Upper lobe of right lung (tissue), 1 donor: ENCODE results near the gene TSHR. TPM values are rescaled to one million over a fixed set of nuclear protein-coding genes. Genes with fewer than 3 reads are reported as not detected.

ENCODE experiments used
- ATAC-seq: fragments of 200-7000 bp; cut with Tn5 transposase; one replicate; pipeline ENCODE4 v1.9.1; 2020; ENCODE audit warnings: mild to moderate bottlenecking, moderate library complexity
- DNase-seq: peaks from one replicate; pipeline ENCODE4 v3.0.0-alpha.2; 2020
- H3K27ac ChIP-seq: fragments of 200-600 bp; one replicate; pipeline ENCODE4 v1.8.0; 2022
- H3K27me3 ChIP-seq: fragments of 200-600 bp; one replicate; pipeline ENCODE4 v1.8.0; 2022; ENCODE audit warnings: mild to moderate bottlenecking
- H3K36me3 ChIP-seq: fragments of 200-600 bp; one replicate; pipeline ENCODE4 v1.8.0; 2022
- H3K4me1 ChIP-seq: fragments of 200-600 bp; one replicate; pipeline ENCODE4 v1.8.0; 2022
- H3K4me3 ChIP-seq: fragments of 200-600 bp; one replicate; pipeline ENCODE4 v1.8.0; 2022; ENCODE audit warnings: mild to moderate bottlenecking
- H3K9me3 ChIP-seq: fragments of 200-600 bp; one replicate; pipeline ENCODE4 v1.8.0; 2022
- CTCF ChIP-seq: fragments of 200-600 bp; IDR thresholded peaks from one replicate; pipeline ENCODE4 v1.8.0; 2022; ENCODE audit warnings: antibody characterized with exemption
- intact Hi-C: fragments of 100-400 bp; cut with DNase I; formaldehyde crosslinking; loops from one replicate; pipeline ENCODE4 v1.11.0; 2022
- total RNA-seq: library from RNA; stranded (reverse); fragmentation: NEBNext Ultra II Directional; extraction: Animal tissue kit (Norgen Biotek cat#: 25700); gene quantifications from one replicate; pipeline ENCODE4 v1.2.1, GENCODE V29; 2021
- donor health status: DM: no; HTN: yes; CAD: no; lungs with severe emphysema.

The TSHR gene
- total RNA-seq, 1 donor from 2014 or later, result not detected

- no peak for TF ChIP-seq CTCF
- intact Hi-C loops, result no loop called here
- no peak for DNase-seq
- Histone ChIP-seq H3K4me3 (no peak overlapping the region), H3K4me1 (no peaks in the 10 kb centered on the region), H3K36me3 (no peaks in the 10 kb centered on the region), H3K9me3 (peaks cover 12% of the 10 kb centered on the region), H3K27me3 (no peaks in the 10 kb centered on the region), H3K27ac (no peak overlapping the region)
- no peak for ATAC-seq
These were observed 111.3 kb downstream of the TSHR start for GRCh38 chr14:81066672-81067071.

GRCh38 chr14:81067156-81067555, 111.7 kb downstream of the TSHR start:
- Histone ChIP-seq H3K4me1 (no peaks in the 10 kb centered on the region), H3K36me3 (no peaks in the 10 kb centered on the region), H3K9me3 (peaks cover 12% of the 10 kb centered on the region), H3K27me3 (no peaks in the 10 kb centered on the region), H3K4me3 (no peak overlapping the region), H3K27ac (no peak overlapping the region)
- no peak for TF ChIP-seq CTCF
- intact Hi-C loops, result no loop called here
- ATAC-seq (no peak), DNase-seq (no peak)

- DNase-seq (no peak), ATAC-seq (no peak)
- Histone ChIP-seq H3K4me1 (no peaks in the 10 kb centered on the region), H3K27me3 (no peaks in the 10 kb centered on the region), H3K27ac (no peak overlapping the region), H3K9me3 (peaks cover 12% of the 10 kb centered on the region), H3K4me3 (no peak overlapping the region), H3K36me3 (no peaks in the 10 kb centered on the region)
- intact Hi-C loops, result no loop called here
- no peak for TF ChIP-seq CTCF
These were observed 112.9 kb downstream of the TSHR start for GRCh38 chr14:81068176-81068782.

GRCh38 chr14:81070511-81070910, 115.1 kb downstream of the TSHR start:
- H3K27ac ChIP-seq, result no peak overlapping the region
- H3K4me1 ChIP-seq, result no peaks in the 10 kb centered on the region
- H3K4me3 ChIP-seq, result no peak overlapping the region
- TF ChIP-seq CTCF, result no peak
- no peaks in the 10 kb centered on the region for H3K27me3 ChIP-seq
- ATAC-seq, result no peak
- peaks cover 12% of the 10 kb centered on the region for H3K9me3 ChIP-seq
- DNase-seq, result no peak
- intact Hi-C loops, result no loop called here
- H3K36me3 ChIP-seq, result no peaks in the 10 kb centered on the region

- TF ChIP-seq CTCF, result no peak
- Histone ChIP-seq H3K4me1 (no peaks in the 10 kb centered on the region), H3K27ac (no peak overlapping the region), H3K27me3 (no peaks in the 10 kb centered on the region), H3K9me3 (no peaks in the 10 kb centered on the region), H3K4me3 (no peak overlapping the region), H3K36me3 (no peaks in the 10 kb centered on the region)
- no peak for ATAC-seq
- intact Hi-C loops, result no loop called here
- DNase-seq, result no peak
These were observed 130.2 kb downstream of the TSHR start for GRCh38 chr14:81085596-81085995.

- Histone ChIP-seq H3K36me3 (no peaks in the 10 kb centered on the region), H3K4me3 (no peak overlapping the region), H3K27ac (no peak overlapping the region), H3K4me1 (no peaks in the 10 kb centered on the region), H3K9me3 (no peaks in the 10 kb centered on the region), H3K27me3 (no peaks in the 10 kb centered on the region)
- TF ChIP-seq CTCF, result no peak
- intact Hi-C loops, result no loop called here
- DNase-seq (no peak), ATAC-seq (no peak)
These were observed 131.8 kb downstream of the TSHR start for GRCh38 chr14:81087230-81087629.
